ENCODE data around the gene IL20RA. TPM values are rescaled to one million over a fixed set of nuclear protein-coding genes. Genes with fewer than 3 reads are reported as not detected.

Gene IL20RA
- polyA plus RNA-seq, 1 donor (not counting 4 experiments of a cell fraction or from before 2014, with no cell fraction given) = 1.5 TPM

- Histone ChIP-seq H2AFZ (ENCODE audit: control insufficient read depth, low read length) (no peak overlapping the region), H3K4me2 (ENCODE audit: control insufficient read depth, extremely low read depth, insufficient read depth, low read depth, low read length) (peak overlapping the region; percentile 39), H3K9me3 (ENCODE audit: control insufficient read depth, low read depth, low read length) (peaks cover 2% of the 10 kb centered on the region), H3K27ac (ENCODE audit: control insufficient read depth, insufficient read depth, low read length) (no peak overlapping the region), H3K9me1 (ENCODE audit: control insufficient read depth, extremely low read depth, insufficient read depth, low read length) (no peaks in the 10 kb centered on the region), H4K20me1 (ENCODE audit: control insufficient read depth, extremely low read depth, insufficient read depth, low read length) (no peaks in the 10 kb centered on the region), H3K36me3 (ENCODE audit: control insufficient read depth in 2 of 2, extremely low read depth in 1 of 2, insufficient read depth in 2 of 2, low read length in 2 of 2) (no peaks in the 10 kb centered on the region), H3K27me3 (ENCODE audit: control insufficient read depth, extremely low read depth, insufficient read depth, low read length) (no peaks in the 10 kb centered on the region), H3K9ac (ENCODE audit: control insufficient read depth, extremely low read depth, insufficient read depth, low read length) (no peak overlapping the region), H3K4me1 (ENCODE audit: control insufficient read depth, extremely low read depth, insufficient read depth, low read length) (peaks cover 46% of the 10 kb centered on the region), H3K4me3 (ENCODE audit: control insufficient read depth in 2 of 3, extremely low read depth in 1 of 3, insufficient read depth in 2 of 3, low read depth in 1 of 3, low read length in 3 of 3) (no peak overlapping the region), H3K79me2 (ENCODE audit: control insufficient read depth, insufficient read depth, low read length) (no peaks in the 10 kb centered on the region)
- DNase-seq (ENCODE audit: low read depth, low spot score) = no peak
- dilution Hi-C loops (cut with MboI; ENCODE audit: extremely low pct_ligation_motif_present, low sequenced_read_pairs) = no loop called here
- TF ChIP-seq CTCF (optimal IDR thresholded peaks at IDR 0.05 in 1 of 3, IDR thresholded peaks at IDR 0.05 in 1 of 3, conservative IDR thresholded peaks at IDR 0.05 in 1 of 3; ENCODE audit: extremely low read depth in 1 of 3, insufficient read depth in 2 of 3, low read length in 3 of 3) = no peak
- TF ChIP-seq EZH2 (IDR thresholded peaks at IDR 0.05; ENCODE audit: low read length) = no peak
- FAIRE-seq = peak; percentile 78
Measured at GRCh38 chr6:137024237-137024990, 20.4 kb downstream of the IL20RA start.

- dilution Hi-C loops (cut with MboI; ENCODE audit: extremely low pct_ligation_motif_present, low sequenced_read_pairs) = no loop called here
- H3K27me3 ChIP-seq (ENCODE audit: control insufficient read depth, extremely low read depth, insufficient read depth, low read length) = no peaks in the 10 kb centered on the region
- no peaks in the 10 kb centered on the region for H3K79me2 ChIP-seq (ENCODE audit: control insufficient read depth, insufficient read depth, low read length)
- H3K4me1 ChIP-seq (ENCODE audit: control insufficient read depth, extremely low read depth, insufficient read depth, low read length) = peaks cover 18% of the 10 kb centered on the region
- H3K9ac ChIP-seq (ENCODE audit: control insufficient read depth, extremely low read depth, insufficient read depth, low read length) = no peak overlapping the region
- H3K36me3 ChIP-seq (ENCODE audit: control insufficient read depth in 2 of 2, extremely low read depth in 1 of 2, insufficient read depth in 2 of 2, low read length in 2 of 2) = no peaks in the 10 kb centered on the region
- no peaks in the 10 kb centered on the region for H4K20me1 ChIP-seq (ENCODE audit: control insufficient read depth, extremely low read depth, insufficient read depth, low read length)
- DNase-seq (ENCODE audit: low read depth, low spot score) (no peak), FAIRE-seq (peak; percentile 17)
- H3K4me2 ChIP-seq (ENCODE audit: control insufficient read depth, extremely low read depth, insufficient read depth, low read depth, low read length) = peak overlapping the region; percentile 30
- no peaks in the 10 kb centered on the region for H3K9me1 ChIP-seq (ENCODE audit: control insufficient read depth, extremely low read depth, insufficient read depth, low read length)
- H2AFZ ChIP-seq (ENCODE audit: control insufficient read depth, low read length) = no peak overlapping the region
- TF ChIP-seq CTCF (optimal IDR thresholded peaks at IDR 0.05 in 1 of 3, IDR thresholded peaks at IDR 0.05 in 1 of 3, conservative IDR thresholded peaks at IDR 0.05 in 1 of 3; ENCODE audit: extremely low read depth in 1 of 3, insufficient read depth in 2 of 3, low read length in 3 of 3) = no peak
- no peak for TF ChIP-seq EZH2 (IDR thresholded peaks at IDR 0.05; ENCODE audit: low read length)
- H3K4me3 ChIP-seq (ENCODE audit: control insufficient read depth in 2 of 3, extremely low read depth in 1 of 3, insufficient read depth in 2 of 3, low read depth in 1 of 3, low read length in 3 of 3) = no peak overlapping the region
- no peak overlapping the region for H3K27ac ChIP-seq (ENCODE audit: control insufficient read depth, insufficient read depth, low read length)
- H3K9me3 ChIP-seq (ENCODE audit: control insufficient read depth, low read depth, low read length) = peaks cover 2% of the 10 kb centered on the region
Measured at GRCh38 chr6:137020776-137021175, 24.0 kb downstream of the IL20RA start.
